GM13976 (cell line): Measurements from ENCODE around the gene DESI1.
A peak's percentile ranks its signal among the peaks of the same experiment; 100 is the strongest.

Experiments
- DNase-seq: peaks from one replicate; pipeline ENCODE4 v3.0.0; 2012; ENCODE audit warnings: low spot score
- CTCF ChIP-seq: IDR thresholded peaks from 2 replicates; pipeline ENCODE4 v1.5.1; 2012; ENCODE audit warnings: borderline replicate concordance, mild to moderate bottlenecking; ENCODE audit not compliant: insufficient read depth; ENCODE audit errors: extremely low read depth, missing control alignments, control extremely low read depth
- in situ Hi-C: fragments of 300-500 bp; cut with MboI; formaldehyde crosslinking; loops from one replicate; pipeline ENCODE4 v1.12.0; 2022; ENCODE audit warnings: low sequenced_read_pairs, mixed read lengths, inconsistent platforms; ENCODE audit not compliant: unreplicated experiment

The DESI1 gene

GRCh38 chr22:41619979-41620588 lies 759 bp downstream of the DESI1 start:
- no peak for DNase-seq
- in situ Hi-C loops: no loop called here
- no peak for TF ChIP-seq CTCF

- no peak for TF ChIP-seq CTCF
- in situ Hi-C loops: no loop called here
- no peak for DNase-seq
Measured at GRCh38 chr22:41613456-41613855, 7.4 kb downstream of the DESI1 start.

GRCh38 chr22:41612603-41613306 lies 8.1 kb downstream of the DESI1 start:
- TF ChIP-seq CTCF: no peak
- in situ Hi-C loops: no loop called here

GRCh38 chr22:41608386-41608785 lies 12.5 kb downstream of the DESI1 start:
- no peak for DNase-seq
- TF ChIP-seq CTCF: no peak
- in situ Hi-C loops: no loop called here

More at GRCh38 chr22:41612603-41613306, 8.1 kb downstream of the DESI1 start:
- no peak for DNase-seq

- in situ Hi-C loops: no loop called here
- TF ChIP-seq CTCF: no peak
- peak; percentile 81 for DNase-seq
Measured at GRCh38 chr22:41603873-41604332, 16.9 kb downstream of the DESI1 start.

- in situ Hi-C loops: no loop called here
- no peak for TF ChIP-seq CTCF
- no peak for DNase-seq
Measured at GRCh38 chr22:41600976-41601375, 19.9 kb downstream of the DESI1 start.
